HS-5 (cell line): ENCODE results near the gene TLE4.
A peak's percentile ranks its signal among the peaks of the same experiment; 100 is the strongest.
"Not testable (repeated sequence)": the region's sequence is repeated elsewhere in the genome, so short reads cannot be mapped to it uniquely, and the experiment has no call there.

Experiments used
- DNase-seq: peaks from one replicate; pipeline ENCODE4 v3.0.0-alpha.2; 2012; ENCODE audit warnings: low read depth

Gene TLE4

DNA sequence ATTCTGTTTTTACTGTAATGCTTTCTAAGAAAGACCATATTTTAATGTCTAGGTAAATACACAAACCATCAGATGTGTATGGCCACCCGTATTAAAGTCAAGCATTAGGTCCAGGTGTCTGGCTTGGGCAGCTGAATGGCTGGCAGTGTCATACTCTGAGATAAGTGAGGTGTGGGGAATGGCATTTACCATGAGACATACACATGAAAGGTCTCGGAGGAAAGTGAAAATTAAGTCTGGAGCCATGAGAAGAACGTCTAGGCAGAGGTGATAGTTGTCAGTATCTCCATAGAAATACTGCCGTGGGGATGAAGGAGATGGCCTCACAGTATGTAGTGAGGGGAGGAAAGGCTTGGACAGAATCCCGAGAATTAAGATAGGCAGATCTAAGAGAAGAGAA lies 164.3 kb downstream of the TLE4 start:
- no peak for DNase-seq

DNA sequence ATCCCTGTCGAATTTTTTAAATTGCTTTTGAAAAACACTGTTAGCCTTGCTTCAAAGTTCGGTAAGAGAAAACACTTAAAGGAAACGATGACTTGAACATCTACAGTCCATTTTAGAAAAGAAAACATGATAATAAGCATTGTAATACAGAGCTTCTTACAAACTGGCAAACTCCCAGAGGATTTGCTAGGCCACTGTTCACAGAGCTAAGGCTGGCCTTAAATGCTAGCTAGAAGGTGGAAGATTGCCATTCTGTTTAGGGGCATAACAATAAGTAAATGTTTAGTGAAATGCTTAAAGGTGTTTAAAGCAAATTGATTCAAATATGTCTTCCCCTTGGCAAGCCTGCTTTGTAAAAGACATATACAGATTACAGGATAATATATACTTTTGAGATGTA lies 169.6 kb downstream of the TLE4 start:
- DNase-seq, result no peak

DNA sequence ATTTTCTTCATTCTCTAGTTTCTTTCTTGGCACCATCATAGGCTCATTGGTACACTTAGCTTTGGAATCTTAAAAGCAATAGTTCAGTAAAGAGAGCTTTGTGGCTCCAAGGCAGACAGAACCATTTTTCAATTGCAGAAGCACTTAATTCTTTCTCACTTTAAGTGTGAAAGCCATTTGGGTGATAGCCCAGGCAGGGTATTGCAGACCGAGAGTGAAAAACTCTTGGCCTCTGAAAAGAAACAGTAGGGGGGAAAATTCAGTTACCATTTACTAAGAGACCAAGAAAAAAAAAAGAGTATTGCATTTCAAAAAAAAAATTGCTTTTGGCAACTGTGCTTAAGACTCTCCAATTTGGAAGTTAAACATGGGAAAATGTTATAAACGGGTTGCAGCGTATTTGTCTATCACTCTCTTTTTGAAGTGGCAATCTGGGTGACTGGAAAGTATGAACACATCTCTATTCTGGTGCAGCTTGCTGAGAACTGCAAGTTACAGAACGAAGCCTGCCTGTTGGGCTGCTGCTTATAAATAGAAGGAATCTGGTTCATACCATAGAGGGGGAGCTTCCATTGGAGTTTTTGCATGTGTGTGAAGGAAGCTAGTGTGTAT lies 170.5 kb downstream of the TLE4 start:
- DNase-seq, result no peak

DNA sequence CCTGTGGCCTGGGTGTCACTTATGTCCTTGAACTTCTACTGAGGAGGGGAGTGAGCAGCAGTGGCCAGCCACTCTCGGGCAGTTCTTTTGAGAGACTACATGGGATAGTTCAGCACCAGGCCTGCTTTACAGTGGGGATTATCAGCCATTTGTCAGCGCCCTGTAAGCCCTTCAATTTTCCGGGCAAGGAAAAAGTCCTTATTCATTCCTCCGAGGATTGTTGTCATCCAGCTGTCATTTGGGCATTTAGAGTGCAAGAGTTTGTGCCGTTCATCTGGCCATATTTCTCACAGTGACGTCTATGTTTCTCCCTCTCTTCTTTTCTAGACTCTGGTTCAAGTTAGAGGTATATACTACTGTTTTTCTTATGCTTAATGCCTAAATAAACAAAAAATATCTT lies 172.8 kb downstream of the TLE4 start:
- no peak for DNase-seq

DNA sequence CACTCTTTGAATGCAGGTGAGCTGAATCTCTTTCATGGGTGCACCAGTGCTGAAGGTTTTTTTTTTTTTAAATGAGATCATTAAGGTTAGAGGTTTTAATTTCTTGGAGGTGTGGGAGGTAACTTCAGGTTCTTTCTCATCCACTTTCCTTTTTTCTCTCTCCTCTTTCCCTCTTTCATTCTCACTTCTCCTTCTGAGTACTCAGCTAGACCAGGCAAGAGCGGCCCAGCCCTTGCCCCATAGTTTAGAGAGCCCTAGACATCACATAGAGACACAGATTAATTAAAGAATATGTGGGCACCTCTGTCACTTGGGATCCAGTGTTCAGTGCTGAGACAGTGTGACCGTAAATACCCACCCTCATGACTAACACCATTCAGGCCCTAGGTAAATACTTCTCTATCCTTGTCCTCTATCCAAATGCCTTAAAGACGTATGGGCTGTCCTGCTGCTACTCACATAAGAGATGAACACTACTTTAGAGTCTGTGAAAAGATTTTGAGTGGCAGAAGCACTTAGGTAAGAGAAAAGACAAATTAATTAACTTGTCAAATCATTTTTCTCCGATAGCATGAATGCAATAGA lies 174.1 kb downstream of the TLE4 start:
- DNase-seq, result no peak

DNA sequence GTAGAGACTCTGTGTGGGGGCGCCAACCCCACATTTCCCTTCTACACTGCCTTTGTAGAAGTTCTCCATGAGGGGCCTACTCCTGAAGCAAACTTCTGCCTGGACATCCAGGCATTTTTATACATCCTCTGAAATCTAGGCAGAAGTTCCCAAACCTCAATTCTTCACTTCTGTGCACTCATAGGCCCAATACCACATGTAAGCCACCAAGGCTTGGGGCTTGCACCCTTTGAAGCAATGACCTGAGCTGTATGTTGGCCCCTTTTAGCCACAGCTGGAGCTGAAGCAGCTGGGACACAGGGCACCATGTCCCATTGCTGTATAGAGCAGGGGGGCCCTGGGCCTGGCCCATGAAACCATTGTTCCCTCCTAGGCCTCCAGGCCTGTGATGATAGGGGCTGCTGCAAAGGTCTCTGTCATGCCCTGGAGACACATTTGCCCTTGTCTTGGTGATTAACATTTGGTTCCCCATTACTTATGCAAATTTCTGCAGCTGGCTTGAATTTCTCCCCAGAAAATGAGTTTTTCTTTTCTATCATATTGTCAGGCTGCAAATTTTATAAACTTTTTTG lies 180.2 kb downstream of the TLE4 start:
- DNase-seq, result not testable (repeated sequence)

DNA sequence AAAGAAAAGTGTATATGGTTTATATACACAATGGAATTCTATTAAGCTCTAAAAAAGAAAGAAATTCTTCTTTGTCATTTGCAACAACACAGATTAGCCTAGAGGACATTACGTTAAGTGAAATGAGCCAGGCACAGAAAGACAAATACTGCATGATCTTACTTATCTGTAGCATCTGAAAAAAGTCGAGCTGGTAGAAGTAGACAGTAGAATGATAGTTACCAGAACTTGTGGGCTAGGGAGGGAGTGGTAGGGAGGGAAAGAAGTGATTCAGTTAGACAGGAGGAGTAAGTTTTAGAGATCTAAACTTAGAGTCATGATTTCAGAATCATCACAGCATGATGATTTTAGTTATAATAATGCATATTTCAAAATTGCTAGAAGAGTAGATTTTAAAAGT lies 184.6 kb downstream of the TLE4 start:
- DNase-seq, result no peak

DNA sequence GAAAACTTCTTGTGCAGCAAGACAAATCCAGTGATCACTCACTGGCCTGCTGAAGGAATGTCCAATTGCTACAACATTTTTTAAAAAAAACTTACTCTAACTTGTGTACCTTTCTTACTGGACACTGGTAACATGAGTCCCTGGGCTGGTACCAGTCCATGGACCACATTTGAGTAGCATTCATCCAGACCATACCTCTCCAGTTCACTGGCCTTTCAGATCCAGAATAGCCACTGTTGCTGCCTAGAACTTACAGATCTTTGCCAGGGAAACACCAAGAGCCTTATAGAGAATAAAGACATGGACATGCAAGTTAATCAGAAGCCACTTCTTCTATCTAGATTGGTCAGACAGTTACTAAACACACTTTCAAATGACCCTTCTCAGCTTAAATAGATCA lies 185.3 kb downstream of the TLE4 start:
- no peak for DNase-seq

DNA sequence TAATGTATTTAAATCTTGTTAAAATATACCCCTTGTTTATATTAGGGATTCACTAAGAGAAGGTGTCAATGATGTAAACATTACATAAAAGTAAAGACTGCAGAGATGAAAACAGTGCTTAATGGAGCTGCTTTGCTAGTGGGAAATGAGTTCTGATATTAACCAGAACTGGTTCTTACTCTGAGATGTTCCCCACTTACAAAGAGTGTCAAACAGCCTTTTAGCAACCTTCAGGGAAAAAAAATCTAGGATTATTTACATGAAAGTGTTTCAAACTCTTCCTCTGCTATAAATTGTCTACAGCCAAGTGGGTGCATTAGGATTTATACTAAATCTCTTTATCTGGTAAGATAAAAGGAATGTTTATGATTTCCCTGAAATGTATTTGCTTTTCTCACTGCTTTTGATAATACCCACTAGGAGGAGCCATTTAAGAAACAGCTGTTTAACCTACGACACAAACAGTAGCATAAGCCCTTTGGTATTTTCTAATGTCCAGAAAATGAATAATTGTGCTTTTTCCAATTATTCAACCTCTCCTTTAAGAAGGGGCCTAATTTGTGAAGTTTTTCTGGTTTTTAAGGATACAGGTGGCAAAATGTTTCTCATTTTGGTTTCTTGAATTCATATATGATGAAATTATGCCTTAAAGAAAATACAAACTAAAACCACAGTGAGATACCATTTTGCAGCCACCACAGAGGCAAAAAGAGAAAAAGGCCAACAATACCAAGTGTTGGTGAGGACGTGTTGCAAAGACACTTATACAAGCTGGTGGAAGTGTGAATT lies 186.3 kb downstream of the TLE4 start:
- no peak for DNase-seq

DNA sequence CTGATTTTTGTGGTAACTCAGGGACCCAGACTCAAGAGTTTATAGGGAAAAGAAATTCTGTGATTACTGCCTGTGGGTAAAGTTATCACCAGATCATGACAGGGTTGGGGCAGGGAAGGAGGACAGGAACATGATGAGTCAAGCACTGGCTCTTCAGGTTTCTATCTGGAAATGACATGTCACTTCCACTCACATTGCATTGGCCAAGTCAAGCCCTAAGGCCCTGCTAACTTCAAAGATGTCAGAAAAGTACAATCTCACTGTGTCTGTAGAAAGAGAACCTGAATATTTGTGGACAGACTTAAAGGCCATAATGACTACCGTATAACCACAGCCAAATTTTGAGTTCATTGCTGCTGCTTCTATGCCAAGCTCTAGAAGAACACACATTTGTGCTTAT lies 187.7 kb downstream of the TLE4 start:
- DNase-seq, result no peak

DNA sequence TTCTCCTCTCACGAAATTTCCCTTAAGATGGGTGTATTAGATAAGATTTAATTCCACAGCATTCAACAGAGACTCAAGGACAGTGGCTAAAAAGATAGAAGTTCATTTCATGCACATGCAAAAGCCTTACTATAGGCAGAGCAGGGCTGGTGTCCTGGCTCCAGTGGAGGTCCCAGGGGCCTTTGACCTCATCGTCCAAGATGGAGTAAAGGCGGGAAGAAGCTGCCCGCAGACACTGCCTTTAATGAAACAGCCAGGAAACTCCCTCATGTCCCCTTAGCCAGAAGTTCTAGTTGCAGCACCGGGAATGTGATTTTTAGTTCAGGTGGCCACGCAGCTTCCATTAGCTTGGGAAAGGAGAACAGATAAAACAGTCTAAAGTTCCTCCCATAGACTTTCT lies 190.3 kb downstream of the TLE4 start:
- no peak for DNase-seq

DNA sequence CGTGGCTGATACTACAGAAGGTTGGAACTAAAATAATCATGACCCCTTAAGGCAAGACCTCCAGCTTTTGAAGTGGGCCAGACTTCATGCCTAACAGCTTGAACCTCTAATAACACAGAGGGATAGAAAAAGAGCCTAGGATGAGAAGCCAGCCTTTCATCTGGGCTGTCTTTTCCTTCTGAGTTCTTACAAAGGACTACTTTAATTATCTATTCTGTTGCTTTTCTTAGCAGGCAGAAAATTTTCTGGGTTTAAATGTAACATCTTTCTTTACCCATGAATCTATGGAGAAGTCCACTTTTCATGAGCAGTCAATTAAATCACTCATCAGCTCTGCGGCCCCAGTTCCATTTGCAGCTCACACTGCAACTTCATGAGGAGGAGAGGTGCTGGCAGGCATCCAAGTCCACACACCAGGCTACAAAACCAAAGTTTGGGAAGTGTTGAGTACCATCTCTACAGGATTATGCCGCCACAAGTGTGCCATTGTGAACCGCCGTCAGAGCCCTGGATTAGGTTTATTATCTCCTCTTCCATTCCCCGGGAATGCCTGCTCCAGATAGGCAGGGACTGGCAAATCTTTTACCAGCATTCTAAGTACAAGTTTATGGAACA lies 192.0 kb downstream of the TLE4 start:
- no peak for DNase-seq

DNA sequence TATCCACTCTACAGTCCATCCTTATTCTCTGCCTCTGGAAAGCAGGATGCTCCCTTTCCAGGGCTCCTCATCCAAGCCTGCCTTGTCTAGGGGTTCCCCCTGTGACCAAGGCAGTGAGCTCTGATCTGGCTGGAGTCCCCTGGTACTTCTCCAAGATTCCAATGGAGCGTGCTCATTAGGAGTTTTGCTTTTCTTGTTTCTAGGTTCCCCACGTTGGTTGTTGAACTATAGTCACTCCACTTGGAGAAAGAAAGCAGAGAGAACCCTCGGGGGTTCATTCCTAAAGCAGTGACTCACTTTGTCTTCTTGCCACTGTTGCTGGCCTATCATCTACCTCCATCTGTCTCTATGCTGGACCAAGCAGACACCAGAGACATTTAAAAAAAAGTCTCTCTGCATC lies 192.6 kb downstream of the TLE4 start:
- DNase-seq, result peak; percentile 81

DNA sequence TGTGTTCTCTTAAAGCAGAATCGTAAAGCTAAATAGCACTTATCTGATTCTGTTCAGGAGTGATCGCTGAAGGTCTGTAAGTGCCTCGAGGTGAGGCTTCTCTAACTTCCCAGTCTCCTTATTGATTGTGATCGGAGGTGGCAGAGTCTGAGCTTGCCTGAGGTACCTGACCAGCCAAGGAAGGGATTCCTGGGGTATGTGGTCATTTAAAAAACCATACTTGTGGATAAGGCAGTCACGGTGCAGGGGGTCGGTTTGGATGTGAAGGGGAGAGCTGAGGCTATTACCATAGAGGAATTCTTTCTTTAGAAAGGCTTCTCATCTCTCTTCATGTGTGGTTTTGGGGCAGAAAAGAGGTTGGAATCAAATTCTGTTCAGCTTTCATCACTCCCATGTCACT lies 193.7 kb downstream of the TLE4 start:
- DNase-seq, result no peak

DNA sequence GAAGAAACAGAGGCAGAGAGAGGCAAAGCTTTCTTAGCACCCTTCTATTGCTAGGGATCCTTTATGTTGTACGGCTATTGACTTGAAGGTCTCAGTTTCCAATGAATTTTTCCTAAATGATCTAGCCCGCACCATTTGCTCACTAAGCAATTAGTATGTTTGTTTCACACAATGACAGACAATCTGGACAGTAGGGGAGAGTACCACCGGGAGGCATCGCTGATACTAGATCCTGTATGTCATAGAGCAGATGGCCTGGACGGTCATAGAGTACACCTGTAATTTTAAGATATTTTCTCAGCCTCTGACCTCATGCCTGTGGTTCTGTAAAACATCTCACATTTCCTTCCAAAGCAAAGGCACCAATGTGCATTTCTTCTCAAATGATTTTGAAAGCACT lies 194.3 kb downstream of the TLE4 start:
- no peak for DNase-seq

DNA sequence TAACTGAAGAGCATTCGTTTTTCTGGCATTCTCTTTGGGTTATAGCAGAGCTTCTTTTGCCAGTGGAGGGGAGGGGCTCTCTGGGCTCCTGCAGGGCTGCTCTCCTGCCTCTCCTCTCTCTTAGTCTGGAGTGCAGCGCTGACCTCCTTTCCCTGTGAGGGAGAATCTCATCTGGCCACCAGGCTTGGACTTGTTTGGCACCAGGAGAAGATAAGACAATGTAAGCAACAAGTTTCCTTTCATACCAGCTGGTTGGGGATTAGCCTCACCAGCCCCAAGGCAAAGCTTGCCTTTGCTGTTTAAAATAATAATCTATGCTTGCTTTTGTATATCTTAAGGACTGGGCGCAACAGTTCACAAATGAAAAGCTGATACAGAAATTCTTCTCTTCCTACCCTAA lies 196.4 kb downstream of the TLE4 start:
- no peak for DNase-seq

DNA sequence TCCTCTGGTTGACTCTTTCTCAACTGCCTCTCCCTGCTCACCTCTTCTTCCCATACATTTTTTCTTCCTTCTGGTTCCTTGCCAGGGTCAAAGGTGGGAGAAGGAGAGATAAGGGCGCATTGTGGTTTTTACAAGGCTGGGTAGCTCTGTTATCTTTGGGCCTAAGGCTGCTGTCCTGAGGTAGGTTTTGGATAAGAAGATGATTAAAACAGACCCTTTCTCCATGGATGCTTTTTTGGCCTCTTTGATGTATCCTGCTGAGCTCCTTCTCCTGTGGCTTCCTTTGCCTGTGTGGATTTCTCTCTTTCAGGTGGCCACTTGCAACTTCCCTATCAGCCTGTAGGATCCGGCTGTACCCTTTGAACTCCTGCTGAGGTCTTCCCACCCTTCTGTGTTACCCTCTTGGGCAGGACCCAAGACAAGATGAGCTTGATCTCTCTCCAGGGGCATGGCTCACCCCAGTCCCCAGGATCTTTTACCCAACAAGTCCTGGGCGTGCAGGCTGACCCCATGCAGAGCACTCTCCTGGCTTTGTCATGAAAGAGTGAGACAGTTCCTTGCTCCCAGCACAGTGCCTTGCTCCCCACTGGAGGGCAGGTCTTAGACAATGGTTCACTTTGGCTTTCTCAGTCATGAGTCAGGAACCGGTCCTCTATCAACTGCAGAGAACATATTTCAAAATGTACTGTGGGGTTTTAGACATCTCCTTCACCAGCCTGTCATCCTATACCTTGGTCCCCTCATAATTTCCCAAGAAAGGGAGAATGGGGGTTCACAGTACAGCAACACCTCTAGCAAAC lies 197.9 kb downstream of the TLE4 start:
- no peak for DNase-seq

DNA sequence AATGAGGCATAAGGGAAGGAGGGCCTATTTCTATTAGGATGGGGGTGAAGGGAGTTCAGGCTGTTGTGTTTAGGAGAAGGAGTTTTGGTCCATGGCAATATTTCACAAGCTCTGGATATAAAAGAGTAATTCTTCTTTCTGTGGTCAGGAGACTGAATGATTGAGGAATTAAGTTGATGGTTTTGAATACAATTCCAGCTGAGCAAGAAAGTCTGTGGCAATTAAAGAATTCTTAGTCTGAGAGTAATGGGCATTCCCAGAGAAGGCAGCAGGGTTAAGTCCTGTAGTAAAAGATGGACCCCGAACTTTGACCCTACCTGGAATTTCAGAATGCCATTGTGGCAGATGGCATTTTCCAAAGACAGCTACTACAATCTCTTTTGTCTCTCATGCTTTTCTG lies 202.6 kb downstream of the TLE4 start:
- DNase-seq, result no peak
